Panc1 (cell line): ENCODE measurements around the gene GFPT1. TPM values are rescaled to one million over a fixed set of nuclear protein-coding genes. Genes with fewer than 3 reads are reported as not detected.

Experiments used
- ATAC-seq: fragments of 200-7000 bp; cut with Tn5 transposase; 2 replicates; pipeline ENCODE4 v1.9.1; 2020; ENCODE audit warnings: mild to moderate bottlenecking, moderate library complexity
- BruUV-seq: library from RNA; stranded (reverse); fragments of 400-500 nt; replicated peaks from 2 replicates; lab custom pipeline; 2021; lab: Mats Ljungman, UMichigan
- CTCF ChIA-PET: fragments of 300-600 bp; sonication (Branson Sonifier 250); formaldehyde crosslinking; loops from one replicate; lab custom pipeline; 2022; ENCODE audit warnings: antibody characterized with exemption; lab: Charles Lee
- POLR2A ChIA-PET: fragments of 300-600 bp; sonication (Branson Sonifier 250); formaldehyde crosslinking; loops from one replicate; lab custom pipeline; 2022; ENCODE audit warnings: antibody characterized with exemption; lab: Charles Lee
- DNase-seq: peaks from one replicate; pipeline ENCODE4 v3.0.0-alpha.2; 2010; ENCODE audit warnings: low read depth, low spot score
- H3K27ac ChIP-seq: 2 replicates; pipeline ENCODE4 v1.5.1; 2011; ENCODE audit warnings: mild to moderate bottlenecking, low read length, inconsistent platforms
- H3K27me3 ChIP-seq: fragments of 200-500 bp; sonication (Bioruptor generic); 2 replicates; pipeline ENCODE4 v1.6.0; 2014; ENCODE audit warnings: low read length, inconsistent platforms; ENCODE audit not compliant: control insufficient read depth, insufficient read depth
- H3K36me3 ChIP-seq: fragments of 200-500 bp; sonication (Bioruptor generic); 2 replicates; pipeline ENCODE4 v1.5.1; 2014; ENCODE audit warnings: inconsistent platforms, mild to moderate bottlenecking, low read length, moderate library complexity; ENCODE audit not compliant: control insufficient read depth, insufficient read depth
- H3K4me1 ChIP-seq: 2 replicates; pipeline ENCODE4 v1.5.1; 2011; ENCODE audit warnings: inconsistent platforms, mild to moderate bottlenecking, low read length, moderate library complexity; ENCODE audit not compliant: control insufficient read depth, insufficient read depth
- H3K4me3 ChIP-seq, 2 experiments: 2 replicates each; pipeline ENCODE4 v1.5.1; 2011 to 2012; ENCODE audit warnings: low read depth in 2 of 2, low read length in 2 of 2, mild to moderate bottlenecking in 2 of 2, inconsistent platforms in 1 of 2, moderate library complexity in 1 of 2
- H3K9me3 ChIP-seq: fragments of 200-500 bp; sonication (Bioruptor generic); 2 replicates; pipeline ENCODE4 v1.5.1; 2014; ENCODE audit warnings: low read depth, mild to moderate bottlenecking, inconsistent platforms, low read length, moderate library complexity; ENCODE audit not compliant: control insufficient read depth, insufficient read depth
- POLR2AphosphoS5 ChIP-seq: IDR thresholded peaks from 2 replicates; pipeline ENCODE4 v1.6.1; 2012; ENCODE audit warnings: mild to moderate bottlenecking, low read depth, low read length, moderate library complexity
- SIN3A ChIP-seq: IDR thresholded peaks from 2 replicates; pipeline ENCODE4 v1.6.1; 2012; ENCODE audit warnings: low read depth, mild to moderate bottlenecking, low read length, moderate library complexity, borderline replicate concordance; ENCODE audit not compliant: insufficient read depth
- TCF7L2 ChIP-seq: IDR thresholded peaks from 2 replicates; pipeline ENCODE4 v1.6.1; 2011; ENCODE audit warnings: mild to moderate bottlenecking, low read depth, low read length, inconsistent platforms
- in situ Hi-C: cut with HindIII; loops from 2 replicates; pipeline ENCODE4 v1.10.0; 2016; ENCODE audit warnings: low sequenced_read_pairs, low pct_unique_long_range_greater_than_20kb
- intact Hi-C: fragments of 100-400 bp; cut with micrococcal nuclease; formaldehyde crosslinking; loops from one replicate; pipeline ENCODE4 v1.10.0; 2022; ENCODE audit not compliant: unreplicated experiment
- total RNA-seq: library from RNA; stranded (reverse); gene quantifications from one replicate; pipeline ENCODE4 v1.2.1, GENCODE V29; 2021; ENCODE audit not compliant: unreplicated experiment
- TF ChIP-seq, protein P1 (sequence below): fragments of 450-650 bp; IDR thresholded peaks from 2 replicates; pipeline ENCODE4 v1.5.1; 2017; ENCODE audit warnings: mild to moderate bottlenecking
- TF ChIP-seq, protein P2 (sequence below), 2 experiments: IDR thresholded peaks; 2 replicates each; pipeline ENCODE4 v1.6.1; 2011 to 2012; ENCODE audit warnings: low read depth in 2 of 2, control low read depth in 1 of 2, low read length in 1 of 2, mild to moderate bottlenecking in 1 of 2, moderate library complexity in 1 of 2; ENCODE audit not compliant: insufficient read depth in 1 of 2

GFPT1 gene
- total RNA-seq, 1 experiment from 2014 or later = 53.0 TPM

DNA sequence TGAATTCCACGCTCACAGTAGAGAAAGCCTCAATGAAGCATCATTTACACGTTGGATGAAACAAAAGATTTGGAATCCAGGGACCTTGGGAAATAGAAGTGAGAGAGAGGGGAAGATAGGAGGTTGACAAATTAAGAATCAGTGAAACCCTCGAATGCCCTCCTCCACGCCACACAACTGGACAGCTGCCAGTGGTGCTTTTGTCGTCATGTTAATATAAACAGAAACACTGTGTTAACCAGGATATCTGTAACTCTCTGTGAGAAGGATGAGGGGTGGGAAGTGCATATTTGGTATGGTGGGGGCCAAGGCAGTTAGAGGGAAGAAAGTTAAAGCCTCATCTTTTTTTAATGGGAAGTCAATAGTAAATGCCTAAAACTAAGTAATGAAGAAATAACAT is 108.7 kb downstream of the GFPT1 start:
- Histone ChIP-seq H3K36me3 (no peaks in the 10 kb centered on the region), H3K27me3 (no peaks in the 10 kb centered on the region), H3K4me3 (no peak overlapping the region), H3K4me1 (no peaks in the 10 kb centered on the region), H3K9me3 (no peaks in the 10 kb centered on the region), H3K27ac (peak overlapping the region; percentile 18; the same call in 1 of the 2 replicates)
- CTCF ChIA-PET = no interaction called here
- ATAC-seq = no peak
- TF ChIP-seq SIN3A = no peak
- TF ChIP-seq POLR2AphosphoS5 = no peak
- TF ChIP-seq, protein P1, sequence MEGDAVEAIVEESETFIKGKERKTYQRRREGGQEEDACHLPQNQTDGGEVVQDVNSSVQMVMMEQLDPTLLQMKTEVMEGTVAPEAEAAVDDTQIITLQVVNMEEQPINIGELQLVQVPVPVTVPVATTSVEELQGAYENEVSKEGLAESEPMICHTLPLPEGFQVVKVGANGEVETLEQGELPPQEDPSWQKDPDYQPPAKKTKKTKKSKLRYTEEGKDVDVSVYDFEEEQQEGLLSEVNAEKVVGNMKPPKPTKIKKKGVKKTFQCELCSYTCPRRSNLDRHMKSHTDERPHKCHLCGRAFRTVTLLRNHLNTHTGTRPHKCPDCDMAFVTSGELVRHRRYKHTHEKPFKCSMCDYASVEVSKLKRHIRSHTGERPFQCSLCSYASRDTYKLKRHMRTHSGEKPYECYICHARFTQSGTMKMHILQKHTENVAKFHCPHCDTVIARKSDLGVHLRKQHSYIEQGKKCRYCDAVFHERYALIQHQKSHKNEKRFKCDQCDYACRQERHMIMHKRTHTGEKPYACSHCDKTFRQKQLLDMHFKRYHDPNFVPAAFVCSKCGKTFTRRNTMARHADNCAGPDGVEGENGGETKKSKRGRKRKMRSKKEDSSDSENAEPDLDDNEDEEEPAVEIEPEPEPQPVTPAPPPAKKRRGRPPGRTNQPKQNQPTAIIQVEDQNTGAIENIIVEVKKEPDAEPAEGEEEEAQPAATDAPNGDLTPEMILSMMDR = no peak
- TF ChIP-seq, protein P2, sequence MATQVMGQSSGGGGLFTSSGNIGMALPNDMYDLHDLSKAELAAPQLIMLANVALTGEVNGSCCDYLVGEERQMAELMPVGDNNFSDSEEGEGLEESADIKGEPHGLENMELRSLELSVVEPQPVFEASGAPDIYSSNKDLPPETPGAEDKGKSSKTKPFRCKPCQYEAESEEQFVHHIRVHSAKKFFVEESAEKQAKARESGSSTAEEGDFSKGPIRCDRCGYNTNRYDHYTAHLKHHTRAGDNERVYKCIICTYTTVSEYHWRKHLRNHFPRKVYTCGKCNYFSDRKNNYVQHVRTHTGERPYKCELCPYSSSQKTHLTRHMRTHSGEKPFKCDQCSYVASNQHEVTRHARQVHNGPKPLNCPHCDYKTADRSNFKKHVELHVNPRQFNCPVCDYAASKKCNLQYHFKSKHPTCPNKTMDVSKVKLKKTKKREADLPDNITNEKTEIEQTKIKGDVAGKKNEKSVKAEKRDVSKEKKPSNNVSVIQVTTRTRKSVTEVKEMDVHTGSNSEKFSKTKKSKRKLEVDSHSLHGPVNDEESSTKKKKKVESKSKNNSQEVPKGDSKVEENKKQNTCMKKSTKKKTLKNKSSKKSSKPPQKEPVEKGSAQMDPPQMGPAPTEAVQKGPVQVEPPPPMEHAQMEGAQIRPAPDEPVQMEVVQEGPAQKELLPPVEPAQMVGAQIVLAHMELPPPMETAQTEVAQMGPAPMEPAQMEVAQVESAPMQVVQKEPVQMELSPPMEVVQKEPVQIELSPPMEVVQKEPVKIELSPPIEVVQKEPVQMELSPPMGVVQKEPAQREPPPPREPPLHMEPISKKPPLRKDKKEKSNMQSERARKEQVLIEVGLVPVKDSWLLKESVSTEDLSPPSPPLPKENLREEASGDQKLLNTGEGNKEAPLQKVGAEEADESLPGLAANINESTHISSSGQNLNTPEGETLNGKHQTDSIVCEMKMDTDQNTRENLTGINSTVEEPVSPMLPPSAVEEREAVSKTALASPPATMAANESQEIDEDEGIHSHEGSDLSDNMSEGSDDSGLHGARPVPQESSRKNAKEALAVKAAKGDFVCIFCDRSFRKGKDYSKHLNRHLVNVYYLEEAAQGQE (IDR thresholded peaks at IDR 0.05; ENCODE audit: insufficient read depth in 1 of 2, low read depth in 2 of 2, low read length in 1 of 2) = no peak
- no peak for TF ChIP-seq TCF7L2
- in situ Hi-C loops (no loop called here), intact Hi-C loops (no loop called here)
- POLR2A ChIA-PET = no interaction called here
- DNase-seq = no peak
- BruUV-seq = no TSS peak

DNA sequence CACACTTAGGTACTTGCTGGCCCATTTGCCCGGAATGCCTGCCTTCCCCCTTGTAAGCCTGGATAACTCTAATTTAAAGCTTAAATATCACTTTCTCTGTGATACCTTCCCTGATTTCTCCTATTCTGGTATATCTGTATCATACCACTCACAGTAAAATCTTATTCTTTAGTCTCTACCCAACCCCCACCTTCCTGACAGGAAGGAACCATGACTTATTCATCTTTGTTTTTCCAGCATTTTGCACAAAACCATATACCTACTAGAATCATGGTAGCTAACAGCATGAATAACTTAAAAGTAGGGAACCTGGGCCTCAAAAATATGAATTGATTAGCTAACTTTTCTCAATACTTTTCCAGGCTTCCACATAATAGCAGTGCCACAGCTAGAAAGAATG is 111.5 kb downstream of the GFPT1 start:
- no peaks in the 10 kb centered on the region for H3K4me1 ChIP-seq
- in situ Hi-C loops (no loop called here), intact Hi-C loops (no loop called here)
- CTCF ChIA-PET = no interaction called here
- BruUV-seq = no TSS peak
- no peak overlapping the region for H3K4me3 ChIP-seq
- POLR2A ChIA-PET = no interaction called here
- TF ChIP-seq POLR2AphosphoS5 = no peak
- TF ChIP-seq SIN3A = no peak
- TF ChIP-seq TCF7L2 = no peak
- TF ChIP-seq, protein P2 (IDR thresholded peaks at IDR 0.05; ENCODE audit: insufficient read depth in 1 of 2, low read depth in 2 of 2, low read length in 1 of 2) = no peak
- TF ChIP-seq, protein P1 = no peak
- ATAC-seq (no peak), DNase-seq (no peak)
- H3K27me3 ChIP-seq = no peaks in the 10 kb centered on the region
- no peak overlapping the region; the same call in 1 of the 2 replicates for H3K27ac ChIP-seq
- no peaks in the 10 kb centered on the region for H3K36me3 ChIP-seq
- no peaks in the 10 kb centered on the region for H3K9me3 ChIP-seq
